Measurements from ENCODE around the gene HSPB1. TPM values are rescaled to one million over a fixed set of nuclear protein-coding genes. Genes with fewer than 3 reads are reported as not detected.

Gene HSPB1
- total RNA-seq, 1 donor = 77.7 TPM

DNA sequence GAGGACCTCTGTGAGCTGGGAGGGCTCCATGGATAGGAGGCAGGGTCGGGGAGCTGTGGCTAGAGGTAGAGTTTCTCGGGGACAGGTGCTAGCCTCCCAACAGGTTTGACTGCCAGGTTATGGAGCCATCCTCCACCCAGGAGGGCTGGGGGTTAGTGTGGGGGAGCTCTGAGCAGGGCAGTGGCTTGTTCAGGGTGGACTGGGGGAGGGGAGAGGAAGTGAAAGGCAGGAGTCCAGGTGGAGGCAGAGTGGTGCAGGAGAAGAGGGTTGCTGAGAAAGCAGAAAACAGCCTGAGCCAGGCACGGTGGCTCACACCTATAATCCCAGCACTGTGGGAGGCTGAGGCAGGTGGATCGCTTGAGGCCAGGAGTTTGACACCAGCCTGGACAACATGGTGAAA is 40.5 kb upstream of the HSPB1 start:
- no peak overlapping the region for H3K4me3 ChIP-seq (ENCODE audit: low read depth, low read length)
- DNase-seq (ENCODE audit: low read depth) = no peak
- TF ChIP-seq CTCF (IDR thresholded peaks at IDR 0.05; ENCODE audit: insufficient read depth, low read depth, low read length) = no peak

DNA sequence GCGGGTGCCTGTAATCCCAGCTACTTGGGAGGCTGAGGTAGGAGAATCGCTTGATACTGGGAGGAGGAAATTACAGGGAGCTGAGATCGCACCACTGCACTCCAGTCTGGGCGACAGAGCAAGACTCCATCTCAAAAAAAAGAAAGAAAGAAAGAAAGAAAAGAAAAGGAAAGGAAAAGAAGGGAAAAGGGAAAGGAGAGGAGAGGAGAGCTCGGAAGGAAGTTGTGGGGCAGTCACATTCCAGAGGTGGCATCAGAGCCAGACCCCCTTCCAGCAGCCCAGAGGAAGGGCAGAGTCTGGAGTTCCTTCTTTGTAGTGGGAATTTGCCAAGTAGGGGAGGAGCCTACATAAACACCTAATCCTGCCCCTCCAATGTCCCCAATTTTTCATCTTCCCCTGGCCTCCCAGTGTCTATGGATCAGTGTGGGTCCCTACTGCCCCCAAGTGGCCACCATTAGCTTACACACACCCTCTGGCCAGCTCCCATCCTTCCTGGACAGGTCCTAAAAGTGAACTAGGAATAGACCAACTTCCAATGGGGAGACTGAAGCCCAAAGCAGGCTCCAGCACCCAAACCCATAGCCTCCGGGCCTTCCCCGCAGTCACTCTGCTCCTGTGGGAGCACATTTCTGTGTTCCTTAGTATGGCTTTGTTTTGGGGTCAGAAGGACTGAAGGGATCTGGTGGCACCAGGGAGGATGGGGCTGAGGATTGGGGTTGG is 39.6 kb upstream of the HSPB1 start:
- peak; percentile 90 for TF ChIP-seq CTCF (IDR thresholded peaks at IDR 0.05; ENCODE audit: insufficient read depth, low read depth, low read length)
- H3K4me3 ChIP-seq (ENCODE audit: low read depth, low read length) = no peak overlapping the region
- peak; percentile 65 for DNase-seq (ENCODE audit: low read depth)

GRCh38 chr7:76265299-76265698 is 37.2 kb upstream of the HSPB1 start:
- H3K4me3 ChIP-seq (ENCODE audit: low read depth, low read length) = no peak overlapping the region
- DNase-seq (ENCODE audit: low read depth) = no peak
- TF ChIP-seq CTCF (IDR thresholded peaks at IDR 0.05; ENCODE audit: insufficient read depth, low read depth, low read length) = no peak

- no peak for DNase-seq (ENCODE audit: low read depth)
- TF ChIP-seq CTCF (IDR thresholded peaks at IDR 0.05; ENCODE audit: insufficient read depth, low read depth, low read length) = no peak
- peak overlapping the region; percentile 4 for H3K4me3 ChIP-seq (ENCODE audit: low read depth, low read length)
Observed at GRCh38 chr7:76267107-76267893, 35.2 kb upstream of the HSPB1 start.

DNA sequence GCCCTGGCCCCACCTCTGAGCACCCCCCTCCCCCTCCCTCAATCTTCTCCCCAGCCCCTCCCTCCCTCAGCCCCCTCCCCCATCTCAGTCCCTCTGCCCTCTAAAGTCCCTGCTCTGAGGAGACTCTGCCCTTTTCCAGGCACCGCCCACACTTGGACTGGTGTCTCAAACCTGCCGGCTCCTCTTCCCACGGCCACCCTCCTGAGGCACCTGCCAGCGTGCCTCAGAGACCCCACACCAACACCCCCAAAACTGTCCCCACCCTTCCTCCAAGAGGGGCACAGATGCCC is 34.6 kb upstream of the HSPB1 start:
- no peak for TF ChIP-seq CTCF (IDR thresholded peaks at IDR 0.05; ENCODE audit: insufficient read depth, low read depth, low read length)
- no peak for DNase-seq (ENCODE audit: low read depth)
- no peak overlapping the region for H3K4me3 ChIP-seq (ENCODE audit: low read depth, low read length)

DNA sequence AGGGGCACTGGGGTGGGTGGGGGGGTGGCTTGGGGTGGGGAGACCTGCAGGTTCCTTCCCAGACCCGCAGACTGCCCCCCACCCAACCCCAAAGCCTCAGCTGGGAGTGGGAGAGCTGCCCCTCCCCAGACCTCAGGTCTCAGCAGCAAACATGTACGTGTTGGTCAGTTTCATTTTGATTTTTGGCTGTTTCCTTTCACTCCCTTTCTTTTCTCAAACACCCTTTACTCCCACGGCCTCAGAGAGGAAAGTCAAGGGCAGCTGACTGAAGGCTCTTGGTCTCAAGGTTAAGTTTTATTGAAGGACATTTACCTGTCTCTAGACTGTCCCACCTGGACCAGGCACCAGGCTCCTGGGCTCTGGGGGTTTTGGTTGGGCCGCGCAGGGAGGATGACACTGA is 34.1 kb upstream of the HSPB1 start:
- DNase-seq (ENCODE audit: low read depth) = no peak
- no peak for TF ChIP-seq CTCF (IDR thresholded peaks at IDR 0.05; ENCODE audit: insufficient read depth, low read depth, low read length)
- H3K4me3 ChIP-seq (ENCODE audit: low read depth, low read length) = no peak overlapping the region

Data from fibroblast of villous mesenchyme (primary cell).